ENCODE results near the gene WDR37.
"Not testable (repeated sequence)": the region's sequence is repeated elsewhere in the genome, so short reads cannot be mapped to it uniquely, and the experiment has no call there.

Gene WDR37

GRCh38 chr10:1114719-1115606, 58.8 kb downstream of the WDR37 start:
- FAIRE-seq (no peak), DNase-seq (ENCODE audit: insufficient read length, low spot score) (no peak)
- TF ChIP-seq POLR2A (IDR thresholded peaks at IDR 0.05; ENCODE audit: low read depth, low read length) = no peak

- DNase-seq (ENCODE audit: insufficient read length, low spot score) (no peak), FAIRE-seq (no peak)
- no peak for TF ChIP-seq POLR2A (IDR thresholded peaks at IDR 0.05; ENCODE audit: low read depth, low read length)
Observed at GRCh38 chr10:1115607-1115955, 59.4 kb downstream of the WDR37 start.

GRCh38 chr10:1116051-1116450, 59.9 kb downstream of the WDR37 start:
- DNase-seq (ENCODE audit: insufficient read length, low spot score) (no peak), FAIRE-seq (no peak)
- TF ChIP-seq POLR2A (IDR thresholded peaks at IDR 0.05; ENCODE audit: low read depth, low read length) = no peak

GRCh38 chr10:1116696-1117280, 60.6 kb downstream of the WDR37 start:
- DNase-seq (ENCODE audit: insufficient read length, low spot score) (no peak), FAIRE-seq (no peak)
- TF ChIP-seq POLR2A (IDR thresholded peaks at IDR 0.05; ENCODE audit: low read depth, low read length) = no peak

GRCh38 chr10:1117651-1118050, 61.5 kb downstream of the WDR37 start:
- TF ChIP-seq POLR2A (IDR thresholded peaks at IDR 0.05; ENCODE audit: low read depth, low read length) = no peak
- FAIRE-seq = no peak
- DNase-seq (ENCODE audit: insufficient read length, low spot score) = no peak

- FAIRE-seq; DNase-seq (ENCODE audit: insufficient read length, low spot score): not testable (repeated sequence)
Observed at GRCh38 chr10:1118318-1118717, 62.1 kb downstream of the WDR37 start.

GRCh38 chr10:1119027-1119426, 62.8 kb downstream of the WDR37 start:
- no peak for TF ChIP-seq POLR2A (IDR thresholded peaks at IDR 0.05; ENCODE audit: low read depth, low read length)
- DNase-seq (ENCODE audit: insufficient read length, low spot score) (no peak), FAIRE-seq (no peak)

- DNase-seq (ENCODE audit: insufficient read length, low spot score) (no peak), FAIRE-seq (no peak)
- TF ChIP-seq POLR2A (IDR thresholded peaks at IDR 0.05; ENCODE audit: low read depth, low read length) = no peak
Observed at GRCh38 chr10:1119501-1119900, 63.3 kb downstream of the WDR37 start.

- no peak for TF ChIP-seq POLR2A (IDR thresholded peaks at IDR 0.05; ENCODE audit: low read depth, low read length)
- DNase-seq (ENCODE audit: insufficient read length, low spot score) (no peak), FAIRE-seq (no peak)
Observed at GRCh38 chr10:1120306-1120705, 64.1 kb downstream of the WDR37 start.

- TF ChIP-seq POLR2A (IDR thresholded peaks at IDR 0.05; ENCODE audit: low read depth, low read length) = no peak
- FAIRE-seq = no peak
- no peak for DNase-seq (ENCODE audit: insufficient read length, low spot score)
Observed at GRCh38 chr10:1120801-1121211, 64.6 kb downstream of the WDR37 start.

GRCh38 chr10:1121271-1121970, 65.2 kb downstream of the WDR37 start:
- TF ChIP-seq POLR2A (IDR thresholded peaks at IDR 0.05; ENCODE audit: low read depth, low read length) = no peak

GRCh38 chr10:1122349-1122748, 66.2 kb downstream of the WDR37 start:
- TF ChIP-seq POLR2A (IDR thresholded peaks at IDR 0.05; ENCODE audit: low read depth, low read length) = no peak
- no peak for FAIRE-seq
- no peak for DNase-seq (ENCODE audit: insufficient read length, low spot score)

More at GRCh38 chr10:1121271-1121970, 65.2 kb downstream of the WDR37 start:
- FAIRE-seq (no peak), DNase-seq (ENCODE audit: insufficient read length, low spot score) (no peak)

GRCh38 chr10:1123198-1123597, 67.0 kb downstream of the WDR37 start:
- TF ChIP-seq POLR2A (IDR thresholded peaks at IDR 0.05; ENCODE audit: low read depth, low read length) = no peak
- FAIRE-seq = no peak
- DNase-seq (ENCODE audit: insufficient read length, low spot score) = no peak

GRCh38 chr10:1123972-1124371, 67.8 kb downstream of the WDR37 start:
- TF ChIP-seq POLR2A (IDR thresholded peaks at IDR 0.05; ENCODE audit: low read depth, low read length) = no peak
- FAIRE-seq (no peak), DNase-seq (ENCODE audit: insufficient read length, low spot score) (no peak)

Data from H54 (cell line).